Measurements from ENCODE around the gene EIF4EBP3. TPM values are rescaled to one million over a fixed set of nuclear protein-coding genes. Genes with fewer than 3 reads are reported as not detected.

Gene EIF4EBP3
- total and polyA plus RNA-seq, 9 of the 15 experiments (the other 6 are each of a cell fraction or from before 2014, with no cell fraction given) = 1.3 to 7.5 (median 3.8) TPM

DNA sequence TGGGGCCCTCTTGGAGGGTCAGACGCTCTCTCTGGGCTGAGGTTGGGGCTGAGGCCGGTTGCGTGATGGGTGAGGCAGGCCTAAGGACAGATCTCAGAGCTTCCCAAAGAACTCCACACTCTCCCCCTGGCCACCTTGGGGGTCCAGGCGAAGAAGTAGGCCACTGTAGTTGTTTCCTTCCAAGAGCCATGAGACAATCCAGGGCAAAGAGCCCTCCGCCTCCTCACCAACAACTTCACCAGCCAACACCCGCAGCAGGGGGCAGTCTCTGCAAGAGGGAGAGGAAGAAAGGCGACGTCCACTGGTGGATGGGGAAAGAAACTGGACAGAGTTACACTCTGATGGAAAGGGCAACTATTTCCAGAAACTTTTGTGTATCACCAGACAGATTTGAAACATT lies 27.8 kb downstream of the EIF4EBP3 start (continued):
- TF ChIP-seq, protein P1, sequence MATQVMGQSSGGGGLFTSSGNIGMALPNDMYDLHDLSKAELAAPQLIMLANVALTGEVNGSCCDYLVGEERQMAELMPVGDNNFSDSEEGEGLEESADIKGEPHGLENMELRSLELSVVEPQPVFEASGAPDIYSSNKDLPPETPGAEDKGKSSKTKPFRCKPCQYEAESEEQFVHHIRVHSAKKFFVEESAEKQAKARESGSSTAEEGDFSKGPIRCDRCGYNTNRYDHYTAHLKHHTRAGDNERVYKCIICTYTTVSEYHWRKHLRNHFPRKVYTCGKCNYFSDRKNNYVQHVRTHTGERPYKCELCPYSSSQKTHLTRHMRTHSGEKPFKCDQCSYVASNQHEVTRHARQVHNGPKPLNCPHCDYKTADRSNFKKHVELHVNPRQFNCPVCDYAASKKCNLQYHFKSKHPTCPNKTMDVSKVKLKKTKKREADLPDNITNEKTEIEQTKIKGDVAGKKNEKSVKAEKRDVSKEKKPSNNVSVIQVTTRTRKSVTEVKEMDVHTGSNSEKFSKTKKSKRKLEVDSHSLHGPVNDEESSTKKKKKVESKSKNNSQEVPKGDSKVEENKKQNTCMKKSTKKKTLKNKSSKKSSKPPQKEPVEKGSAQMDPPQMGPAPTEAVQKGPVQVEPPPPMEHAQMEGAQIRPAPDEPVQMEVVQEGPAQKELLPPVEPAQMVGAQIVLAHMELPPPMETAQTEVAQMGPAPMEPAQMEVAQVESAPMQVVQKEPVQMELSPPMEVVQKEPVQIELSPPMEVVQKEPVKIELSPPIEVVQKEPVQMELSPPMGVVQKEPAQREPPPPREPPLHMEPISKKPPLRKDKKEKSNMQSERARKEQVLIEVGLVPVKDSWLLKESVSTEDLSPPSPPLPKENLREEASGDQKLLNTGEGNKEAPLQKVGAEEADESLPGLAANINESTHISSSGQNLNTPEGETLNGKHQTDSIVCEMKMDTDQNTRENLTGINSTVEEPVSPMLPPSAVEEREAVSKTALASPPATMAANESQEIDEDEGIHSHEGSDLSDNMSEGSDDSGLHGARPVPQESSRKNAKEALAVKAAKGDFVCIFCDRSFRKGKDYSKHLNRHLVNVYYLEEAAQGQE (IDR thresholded peaks at IDR 0.05; ENCODE audit: borderline replicate concordance) = peak; percentile 85
- TF ChIP-seq, protein P1 (CRISPR knock-in tag; IDR thresholded peaks at IDR 0.05; ENCODE audit: low read depth) = no peak
- 0 out of 2 replicates have a peak, but pooled peaks have one; percentile 6 for TF ChIP-seq CREM (IDR thresholded peaks at IDR 0.05; ENCODE audit: low read depth)
- 0 out of 2 replicates have a peak, but pooled peaks have one; percentile 36 for TF ChIP-seq DEAF1 (CRISPR knock-in tag; IDR thresholded peaks at IDR 0.05)
- TF ChIP-seq, protein P2, sequence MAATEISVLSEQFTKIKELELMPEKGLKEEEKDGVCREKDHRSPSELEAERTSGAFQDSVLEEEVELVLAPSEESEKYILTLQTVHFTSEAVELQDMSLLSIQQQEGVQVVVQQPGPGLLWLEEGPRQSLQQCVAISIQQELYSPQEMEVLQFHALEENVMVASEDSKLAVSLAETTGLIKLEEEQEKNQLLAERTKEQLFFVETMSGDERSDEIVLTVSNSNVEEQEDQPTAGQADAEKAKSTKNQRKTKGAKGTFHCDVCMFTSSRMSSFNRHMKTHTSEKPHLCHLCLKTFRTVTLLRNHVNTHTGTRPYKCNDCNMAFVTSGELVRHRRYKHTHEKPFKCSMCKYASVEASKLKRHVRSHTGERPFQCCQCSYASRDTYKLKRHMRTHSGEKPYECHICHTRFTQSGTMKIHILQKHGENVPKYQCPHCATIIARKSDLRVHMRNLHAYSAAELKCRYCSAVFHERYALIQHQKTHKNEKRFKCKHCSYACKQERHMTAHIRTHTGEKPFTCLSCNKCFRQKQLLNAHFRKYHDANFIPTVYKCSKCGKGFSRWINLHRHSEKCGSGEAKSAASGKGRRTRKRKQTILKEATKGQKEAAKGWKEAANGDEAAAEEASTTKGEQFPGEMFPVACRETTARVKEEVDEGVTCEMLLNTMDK (IDR thresholded peaks at IDR 0.05; ENCODE audit: borderline replicate concordance, insufficient read depth, low read depth, low read length, poor library complexity, severe bottlenecking) = peak; percentile 66
- TF ChIP-seq ETV1 (tag; conservative IDR thresholded peaks at IDR 0.05; ENCODE audit: low read depth) = 0 out of 2 replicates have a peak, but pooled peaks have one; percentile 12
- TF ChIP-seq SPI1 (IDR thresholded peaks at IDR 0.05; ENCODE audit: borderline replicate concordance, low read depth, low read length) = no peak
- TF ChIP-seq SMC3 (conservative IDR thresholded peaks at IDR 0.05; ENCODE audit: insufficient read depth, low read depth, low read length) = peak; percentile 83
- peak; percentile 74 to 95 (median 82) for TF ChIP-seq CTCF (IDR thresholded peaks at IDR 0.05 in 2 of 3, conservative IDR thresholded peaks at IDR 0.05 in 1 of 3; ENCODE audit: insufficient read depth in 2 of 3, low read depth in 1 of 3, low read length in 3 of 3)
- no peak for TF ChIP-seq JUND (IDR thresholded peaks at IDR 0.05; ENCODE audit: borderline replicate concordance, low read depth, low read length)
- TF ChIP-seq JUND (tag; IDR thresholded peaks at IDR 0.05; ENCODE audit: borderline replicate concordance, low read depth, low read length) = peak; percentile 35; the same call in 1 of the 3 replicates
- peak in 1 of 2 experiments; percentile 32; a peak in 1 of 4 replicates for TF ChIP-seq RCOR1 (IDR thresholded peaks at IDR 0.05; ENCODE audit: borderline replicate concordance in 1 of 2, low read depth in 2 of 2, low read length in 2 of 2)
